Right atrium auricular region (tissue), 2 donors: ENCODE measurements around the gene PAGE2B. TPM values are rescaled to one million over a fixed set of nuclear protein-coding genes. Genes with fewer than 3 reads are reported as not detected.
"Not testable (repeated sequence)": the region's sequence is repeated elsewhere in the genome, so short reads cannot be mapped to it uniquely, and the experiment has no call there.

Experiments
- DNase-seq: peaks from one replicate; pipeline ENCODE4 v3.0.0-alpha.2; 2019; ENCODE audit warnings: low spot score
- H3K27ac ChIP-seq, 2 donors: fragments of 200-600 bp; sonication (generic); 1 replicate in 1 of 2; 2 replicates in 1 of 2; pipeline ENCODE4 v1.5.1; 2016 to 2019
- H3K27me3 ChIP-seq, 2 donors: fragments of 200-600 bp; sonication (generic); one replicate each; pipeline versions ENCODE4 v1.5.1 to v1.6.0; 2017 to 2019
- H3K36me3 ChIP-seq: fragments of 200-600 bp; sonication (generic); one replicate; pipeline ENCODE4 v1.5.1; 2016
- H3K4me1 ChIP-seq, 2 donors: fragments of 200-600 bp; sonication (generic); one replicate each; pipeline versions ENCODE4 v1.5.1 to v1.6.0; 2017 to 2019
- H3K4me3 ChIP-seq, 2 donors: fragments of 200-600 bp; sonication (generic); 1 replicate in 1 of 2; 2 replicates in 1 of 2; pipeline ENCODE4 v1.5.1; 2017 to 2019; ENCODE audit warnings: mild to moderate bottlenecking in 1 of 2, moderate library complexity in 1 of 2
- H3K9me3 ChIP-seq, 2 donors: fragments of 200-600 bp; sonication (generic); one replicate each; pipeline ENCODE4 v1.5.1; 2019
- CTCF ChIP-seq, 2 donors: fragments of 200-600 bp; sonication (generic); IDR thresholded peaks; one replicate each; pipeline ENCODE4 v1.5.1; 2019; ENCODE audit warnings: antibody characterized with exemption in 2 of 2
- total RNA-seq, 2 donors: library from RNA; depleted of rRNA; stranded (reverse); fragments of >200 nt; gene quantifications; one replicate each; pipeline ENCODE4 v1.1.0, GENCODE V29; 2016

The PAGE2B gene
- total RNA-seq, 2 donors from 2014 or later = not detected

- H3K9me3 ChIP-seq = no peaks in the 10 kb centered on the region
- H3K36me3 ChIP-seq = no peaks in the 10 kb centered on the region
- no peak for TF ChIP-seq CTCF (IDR thresholded peaks at IDR 0.05)
- no peak for DNase-seq
- H3K4me1 ChIP-seq = no peaks in the 10 kb centered on the region
- H3K27ac ChIP-seq = no peak overlapping the region
- H3K27me3 ChIP-seq = no peaks in the 10 kb centered on the region
- H3K4me3 ChIP-seq = no peak overlapping the region
Measured at GRCh38 chrX:55102754-55103153, 27.9 kb downstream of the PAGE2B start.

- H3K9me3 ChIP-seq = no peaks in the 10 kb centered on the region
- TF ChIP-seq CTCF (IDR thresholded peaks at IDR 0.05) = no peak
- no peaks in the 10 kb centered on the region for H3K4me1 ChIP-seq
- no peak overlapping the region for H3K4me3 ChIP-seq
- DNase-seq = no peak
- no peak overlapping the region for H3K27ac ChIP-seq
- no peaks in the 10 kb centered on the region for H3K36me3 ChIP-seq
- H3K27me3 ChIP-seq = no peaks in the 10 kb centered on the region
Measured at GRCh38 chrX:55107262-55107661, 32.4 kb downstream of the PAGE2B start.

GRCh38 chrX:55107911-55108310 lies 33.1 kb downstream of the PAGE2B start:
- Histone ChIP-seq H3K4me1 (no peaks in the 10 kb centered on the region), H3K9me3 (no peaks in the 10 kb centered on the region), H3K36me3 (no peaks in the 10 kb centered on the region), H3K4me3 (no peak overlapping the region), H3K27me3 (no peaks in the 10 kb centered on the region), H3K27ac (no peak overlapping the region)
- no peak for TF ChIP-seq CTCF (IDR thresholded peaks at IDR 0.05)
- no peak for DNase-seq

- H3K4me1 ChIP-seq = no peaks in the 10 kb centered on the region
- H3K4me3 ChIP-seq = no peak overlapping the region
- DNase-seq = no peak
- H3K36me3 ChIP-seq = no peaks in the 10 kb centered on the region
- H3K27ac ChIP-seq = no peak overlapping the region
- H3K9me3 ChIP-seq = no peaks in the 10 kb centered on the region
- no peak for TF ChIP-seq CTCF (IDR thresholded peaks at IDR 0.05)
- no peaks in the 10 kb centered on the region for H3K27me3 ChIP-seq
Measured at GRCh38 chrX:55109306-55109705, 34.5 kb downstream of the PAGE2B start.

- DNase-seq = no peak
- Histone ChIP-seq H3K27me3 (no peaks in the 10 kb centered on the region), H3K4me3 (no peak overlapping the region), H3K4me1 (no peaks in the 10 kb centered on the region), H3K9me3 (no peaks in the 10 kb centered on the region), H3K27ac (no peak overlapping the region), H3K36me3 (no peaks in the 10 kb centered on the region)
- TF ChIP-seq CTCF (IDR thresholded peaks at IDR 0.05) = no peak
Measured at GRCh38 chrX:55111578-55112254, 36.9 kb downstream of the PAGE2B start.

- not testable (repeated sequence) for DNase-seq, H3K4me1 ChIP-seq, H3K36me3 ChIP-seq, H3K4me3 ChIP-seq, H3K27me3 ChIP-seq, H3K27ac ChIP-seq, H3K9me3 ChIP-seq
Measured at GRCh38 chrX:55116589-55116988, 41.8 kb downstream of the PAGE2B start.
